K562 (cell line): ENCODE results near the gene AIRE. TPM values are rescaled to one million over a fixed set of nuclear protein-coding genes. Genes with fewer than 3 reads are reported as not detected.
A peak's percentile ranks its signal among the peaks of the same experiment; 100 is the strongest.

Experiments used
- ATAC-seq: fragments of 200-7000 bp; cut with Tn5 transposase; 3 replicates; pipeline ENCODE4 v1.9.1; 2020; ENCODE audit warnings: moderate library complexity
- BruUV-seq: library from RNA; stranded (reverse); fragments of 400-500 nt; replicated peaks from 2 replicates; lab custom pipeline; 2021; lab: Mats Ljungman, UMichigan
- CTCF ChIA-PET: fragments of 300-600 bp; formaldehyde crosslinking; extraction: SDS; loops from one replicate; lab custom pipeline; 2021; ENCODE audit warnings: low intra/inter-chr PET ratio; lab: Yijun Ruan, JAX
- POLR2A ChIA-PET: fragments of 300-600, 350-650 bp; sonication (Branson Sonifier 250); formaldehyde crosslinking; extraction: SDS; loops from one replicate; lab custom pipeline; 2021; ENCODE audit warnings: antibody characterized with exemption, inconsistent platforms; lab: Yijun Ruan, JAX
- DNase-seq, 4 experiments: peaks; one replicate each; pipeline versions ENCODE4 v3.0.0 to v3.0.0-alpha.2; 2011 to 2018; ENCODE audit warnings: low spot score in 3 of 4, mixed read lengths in 3 of 4; ENCODE audit errors: extremely low read depth in 1 of 4
- FAIRE-seq: peaks from 2 replicates; lab custom pipeline; 2011; peaks lifted over from hg19 to GRCh38; lab: Jason Lieb, UNC
- H2AFZ ChIP-seq: 2 replicates; pipeline ENCODE4 v1.6.0; 2011; ENCODE audit warnings: low read depth, low read length, control low read depth, inconsistent platforms
- H3K27ac ChIP-seq: fragments of 200-600 bp; 3 replicates; pipeline ENCODE4 v1.8.0; 2011; ENCODE audit warnings: low read depth, mild to moderate bottlenecking, control low read depth, inconsistent platforms, low read length, moderate library complexity, mixed read lengths; ENCODE audit errors: extremely low read depth
- H3K27me3 ChIP-seq, 2 experiments: fragments of 300-600 bp in 1 of 2; 2 replicates in 1 of 2; 3 replicates in 1 of 2; pipeline versions ENCODE4 v1.6.0 to v1.8.0; 2011; ENCODE audit warnings: inconsistent platforms in 2 of 2, low read length in 2 of 2, mild to moderate bottlenecking in 1 of 2, mixed read lengths in 1 of 2, moderate library complexity in 1 of 2; ENCODE audit not compliant: control insufficient read depth in 2 of 2, insufficient read depth in 2 of 2
- H3K36me3 ChIP-seq: fragments of 300-600 bp; 3 replicates; pipeline ENCODE4 v1.8.0; 2011; ENCODE audit warnings: mild to moderate bottlenecking, low read length, inconsistent platforms; ENCODE audit not compliant: control insufficient read depth, insufficient read depth
- H3K4me1 ChIP-seq, 2 experiments: fragments of 200-600 bp in 1 of 2; replicated peaks in 1 of 2; 2 replicates in 1 of 2; 3 replicates in 1 of 2; pipeline versions ENCODE4 v1.5.1 to v1.8.0; 2011; ENCODE audit warnings: inconsistent platforms in 2 of 2, low read length in 2 of 2, mild to moderate bottlenecking in 1 of 2, mixed read lengths in 1 of 2, moderate library complexity in 1 of 2; ENCODE audit not compliant: control insufficient read depth in 2 of 2, insufficient read depth in 2 of 2
- H3K4me2 ChIP-seq: 2 replicates; pipeline ENCODE4 v1.6.1; 2011; ENCODE audit warnings: low read length, control low read depth, inconsistent platforms, mixed read lengths; ENCODE audit not compliant: insufficient read depth
- H3K4me3 ChIP-seq: fragments of 200-600 bp; sonication (generic), shearing (Covaris generic); 2 replicates; pipeline ENCODE4 v1.5.1; 2016; ENCODE audit warnings: control low read depth, inconsistent platforms
- H3K79me2 ChIP-seq: fragments of 200-600 bp; 3 replicates; pipeline ENCODE4 v1.8.0; 2011; ENCODE audit warnings: low read length, inconsistent platforms; ENCODE audit not compliant: control insufficient read depth, insufficient read depth
- H3K9ac ChIP-seq, 2 experiments: 2 replicates each; pipeline versions ENCODE4 v1.6.0 to v1.6.1; 2011; ENCODE audit warnings: low read depth in 2 of 2, low read length in 2 of 2, control low read depth in 1 of 2, inconsistent platforms in 1 of 2, mild to moderate bottlenecking in 1 of 2, mixed read lengths in 1 of 2; ENCODE audit not compliant: insufficient read depth in 1 of 2
- H3K9me1 ChIP-seq: one replicate; pipeline ENCODE4 v1.6.0; 2011; ENCODE audit warnings: inconsistent platforms, mild to moderate bottlenecking, low read length, moderate library complexity; ENCODE audit not compliant: control insufficient read depth, insufficient read depth
- H3K9me3 ChIP-seq: replicated peaks from 2 replicates; pipeline ENCODE4 v1.5.1; 2011; ENCODE audit warnings: low read depth, low read length, inconsistent platforms; ENCODE audit not compliant: control insufficient read depth, insufficient read depth
- H4K20me1 ChIP-seq: replicated peaks from 2 replicates; pipeline ENCODE4 v1.6.1; 2011; ENCODE audit warnings: low read length, inconsistent platforms, mixed read lengths; ENCODE audit not compliant: control insufficient read depth, insufficient read depth
- CBX8 ChIP-seq: fragments of 200-600 bp; sonication (generic); IDR thresholded peaks from 2 replicates; pipeline ENCODE4 v1.6.1; 2012; ENCODE audit warnings: borderline replicate concordance, mixed run types, low read depth, mild to moderate bottlenecking, moderate library complexity, mixed read lengths, low read length, control low read depth, inconsistent platforms; ENCODE audit not compliant: poor library complexity, severe bottlenecking; ENCODE audit errors: extremely low read depth
- HNRNPL ChIP-seq: fragments of 200-400 bp; formaldehyde crosslinking; IDR thresholded peaks from 2 replicates; pipeline ENCODE4 v1.6.1; 2017; ENCODE audit warnings: low read depth, mild to moderate bottlenecking, low read length
- RBFOX2 ChIP-seq: fragments of 200-400 bp; formaldehyde crosslinking; IDR thresholded peaks from 2 replicates; pipeline ENCODE4 v1.6.1; 2017; ENCODE audit warnings: low read depth, mild to moderate bottlenecking, low read length, moderate library complexity
- ZNF239 ChIP-seq: fragments of 250-450 bp; sonication (Bioruptor Pico); IDR thresholded peaks from 2 replicates; pipeline ENCODE4 v1.4.0; 2020; ENCODE audit warnings: mild to moderate bottlenecking
- WGBS: fragments of 100-300 bp; shearing (Covaris generic); methylation state at CpG from one replicate; pipeline ENCODE4 v1.1.6; 2016; ENCODE audit warnings: low coverage, mixed read lengths; ENCODE audit not compliant: insufficient coverage; ENCODE audit errors: missing lambda C conversion rate; 5-methylcytosine and 5-hydroxymethylcytosine counted together
- in situ Hi-C: fragments of 300-500 bp; cut with MboI; formaldehyde crosslinking; loops from 4 replicates; pipeline ENCODE4 v1.15.0; 2018; ENCODE audit warnings: inconsistent platforms, mixed read lengths
- intact Hi-C: fragments of 100-400 bp; cut with micrococcal nuclease; formaldehyde crosslinking; loops from 2 replicates; pipeline ENCODE4 v1.14.2; 2022
- polyA plus RNA-seq, 8 experiments: library from polyadenylated mRNA; depleted of rRNA in 4 of 8; stranded (reverse) in 5 of 8; unstranded in 3 of 8; fragments of >200 nt; fragmentation: Nextera tagmentation in 2 of 8; fragmentation: Illumina TruSeq in 1 of 8; extraction: Ambion mirVana in 2 of 8; extraction: Trizol in 1 of 8; gene quantifications; 2 replicates each; pipeline versions ENCODE4 v1.2.1 to v1.2.3, GENCODE V29; 2011 to 2014; ENCODE audit warnings: inconsistent platforms in 1 of 8, missing spikeins in 1 of 8
- total RNA-seq, 7 experiments: library from RNA; depleted of rRNA in 6 of 7; stranded (reverse); fragments of >200 nt in 6 of 7; fragmentation: Illumina TruSeq in 2 of 7; extraction: Trizol in 2 of 7; gene quantifications; 2 replicates each; pipeline versions ENCODE4 v1.2.1 to v1.2.3, GENCODE V29; 2011 to 2021; ENCODE audit warnings: low replicate concordance in 1 of 7
- TF ChIP-seq, protein P1 (sequence below): sonication (generic); formaldehyde crosslinking; IDR thresholded peaks from 2 replicates; pipeline ENCODE4 v1.8.0; 2022; ENCODE audit warnings: missing genetic modification reagents, mild to moderate bottlenecking, borderline replicate concordance

AIRE gene
- total and polyA plus RNA-seq, 9 of the 15 experiments (the other 6 are each of a cell fraction or from before 2014, with no cell fraction given), result 0.01 TPM; not detected in 8

DNA sequence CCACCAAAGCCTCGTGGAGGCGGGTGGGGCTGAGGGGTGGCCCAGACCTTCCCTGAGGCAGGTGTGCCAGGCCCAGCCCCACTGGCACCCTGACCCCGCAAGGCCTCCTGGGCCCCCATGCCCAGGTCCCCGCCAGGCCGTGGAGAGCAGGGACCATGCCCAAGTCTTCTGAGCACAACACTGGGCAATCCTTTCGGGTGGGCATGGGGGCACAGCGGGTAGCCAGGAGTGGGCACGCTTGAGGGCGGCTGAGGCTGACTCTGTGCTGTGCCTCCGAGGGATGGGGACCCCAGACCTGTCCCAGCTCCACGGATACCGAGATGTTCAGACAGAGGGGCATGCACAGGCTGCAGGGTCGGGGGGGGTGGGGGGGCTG, 40.6 kb downstream of the AIRE start:
- WGBS, result 95% methylated on average over 12 of the region's 13 CpGs
- Histone ChIP-seq H3K9ac (no peak overlapping the region), H3K9me3 (no peaks in the 10 kb centered on the region), H3K4me2 (no peak overlapping the region), H3K79me2 (no peaks in the 10 kb centered on the region), H3K4me1 (peaks cover 0 to 42% of the 10 kb centered on the region in 2 experiments; a peak in 2 of 5 replicates), H3K27ac (no peak overlapping the region), H2AFZ (no peak overlapping the region), H3K27me3 (no peaks in the 10 kb centered on the region), H4K20me1 (peaks cover 15% of the 10 kb centered on the region), H3K36me3 (peaks cover 55% of the 10 kb centered on the region; the same call in 1 of the 3 replicates), H3K4me3 (no peak overlapping the region), H3K9me1 (peaks cover 4% of the 10 kb centered on the region)
- TF ChIP-seq, protein P1, sequence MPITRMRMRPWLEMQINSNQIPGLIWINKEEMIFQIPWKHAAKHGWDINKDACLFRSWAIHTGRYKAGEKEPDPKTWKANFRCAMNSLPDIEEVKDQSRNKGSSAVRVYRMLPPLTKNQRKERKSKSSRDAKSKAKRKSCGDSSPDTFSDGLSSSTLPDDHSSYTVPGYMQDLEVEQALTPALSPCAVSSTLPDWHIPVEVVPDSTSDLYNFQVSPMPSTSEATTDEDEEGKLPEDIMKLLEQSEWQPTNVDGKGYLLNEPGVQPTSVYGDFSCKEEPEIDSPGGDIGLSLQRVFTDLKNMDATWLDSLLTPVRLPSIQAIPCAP (CRISPR knock-in tag), result no peak
- TF ChIP-seq HNRNPL, result peak; percentile 66
- no peak for TF ChIP-seq CBX8
- TF ChIP-seq ZNF239 (CRISPR knock-in tag), result no peak
- TF ChIP-seq RBFOX2, result 0 out of 2 replicates have a peak, but pooled peaks have one; percentile 18
- CTCF ChIA-PET, result no interaction called here
- ATAC-seq, result no peak
- no TSS peak for BruUV-seq
- FAIRE-seq, result no peak
- no peak for DNase-seq
- POLR2A ChIA-PET, result interaction anchor here (2.3 kb wide), 1 partner anchor 12 kb away, joined by 11 read pairs; the partner anchor contains the start of gene CFAP410
- intact Hi-C loops, result no loop called here
- in situ Hi-C loops, result no loop called here
